Measurements from ENCODE around the gene GZF1.
A peak's percentile ranks its signal among the peaks of the same experiment; 100 is the strongest.

The GZF1 gene

GRCh38 chr20:23361476-23362391 is at the start of gene GZF1:
GZF1 (plus strand) TSS chr20:23362182; CDS start chr20:23364384, 2,202 bp downstream.
- DNase-seq (ENCODE audit: low spot score) = peak; percentile 100

- no peak for DNase-seq (ENCODE audit: low spot score)
Measured at GRCh38 chr20:23313271-23313670, 48.7 kb upstream of the GZF1 start.

GRCh38 chr20:23314699-23315098 is 47.3 kb upstream of the GZF1 start:
- no peak for DNase-seq (ENCODE audit: low spot score)

- DNase-seq (ENCODE audit: low spot score) = no peak
Measured at GRCh38 chr20:23315099-23315498, 46.9 kb upstream of the GZF1 start.

- no peak for DNase-seq (ENCODE audit: low spot score)
Measured at GRCh38 chr20:23316626-23317025, 45.4 kb upstream of the GZF1 start.

- DNase-seq (ENCODE audit: low spot score) = no peak
Measured at GRCh38 chr20:23317081-23317480, 44.9 kb upstream of the GZF1 start.

- no peak for DNase-seq (ENCODE audit: low spot score)
Measured at GRCh38 chr20:23318347-23318746, 43.6 kb upstream of the GZF1 start.

- no peak for DNase-seq (ENCODE audit: low spot score)
Measured at GRCh38 chr20:23320317-23320716, 41.7 kb upstream of the GZF1 start.

- DNase-seq (ENCODE audit: low spot score) = no peak
Measured at GRCh38 chr20:23325107-23325506, 36.9 kb upstream of the GZF1 start.

- no peak for DNase-seq (ENCODE audit: low spot score)
Measured at GRCh38 chr20:23326774-23327173, 35.2 kb upstream of the GZF1 start.

- DNase-seq (ENCODE audit: low spot score) = no peak
Measured at GRCh38 chr20:23327617-23328333, 34.2 kb upstream of the GZF1 start.

- DNase-seq (ENCODE audit: low spot score) = no peak
Measured at GRCh38 chr20:23331450-23332350, 30.3 kb upstream of the GZF1 start.

- no peak for DNase-seq (ENCODE audit: low spot score)
Measured at GRCh38 chr20:23332467-23332866, 29.5 kb upstream of the GZF1 start.

GRCh38 chr20:23334111-23334510 is 27.9 kb upstream of the GZF1 start:
- DNase-seq (ENCODE audit: low spot score) = no peak

GRCh38 chr20:23335521-23335920 is 26.5 kb upstream of the GZF1 start:
- no peak for DNase-seq (ENCODE audit: low spot score)

- no peak for DNase-seq (ENCODE audit: low spot score)
Measured at GRCh38 chr20:23336476-23336875, 25.5 kb upstream of the GZF1 start.

- no peak for DNase-seq (ENCODE audit: low spot score)
Measured at GRCh38 chr20:23337312-23337711, 24.7 kb upstream of the GZF1 start.

- DNase-seq (ENCODE audit: low spot score) = no peak
Measured at GRCh38 chr20:23339986-23340385, 22.0 kb upstream of the GZF1 start.

- peak; percentile 34 for DNase-seq (ENCODE audit: low spot score)
Measured at GRCh38 chr20:23340524-23340923, 21.5 kb upstream of the GZF1 start.

GRCh38 chr20:23341073-23341472 is 20.9 kb upstream of the GZF1 start:
- DNase-seq (ENCODE audit: low spot score) = no peak

- no peak for DNase-seq (ENCODE audit: low spot score)
Measured at GRCh38 chr20:23343590-23343989, 18.4 kb upstream of the GZF1 start.

- DNase-seq (ENCODE audit: low spot score) = no peak
Measured at GRCh38 chr20:23344336-23344735, 17.6 kb upstream of the GZF1 start.

Measured in hematopoietic multipotent progenitor cell treated with erythropoietin and hydrocortisone succinate and interleukin-3 and kit ligand, for 17 days (in vitro differentiated cells).